ENCODE data around the gene PATJ.
"Not testable (repeated sequence)": the region's sequence is repeated elsewhere in the genome, so short reads cannot be mapped to it uniquely, and the experiment has no call there.

Gene PATJ

GRCh38 chr1:61941794-61942193, 199.5 kb downstream of the PATJ start:
- TF ChIP-seq, protein P1, sequence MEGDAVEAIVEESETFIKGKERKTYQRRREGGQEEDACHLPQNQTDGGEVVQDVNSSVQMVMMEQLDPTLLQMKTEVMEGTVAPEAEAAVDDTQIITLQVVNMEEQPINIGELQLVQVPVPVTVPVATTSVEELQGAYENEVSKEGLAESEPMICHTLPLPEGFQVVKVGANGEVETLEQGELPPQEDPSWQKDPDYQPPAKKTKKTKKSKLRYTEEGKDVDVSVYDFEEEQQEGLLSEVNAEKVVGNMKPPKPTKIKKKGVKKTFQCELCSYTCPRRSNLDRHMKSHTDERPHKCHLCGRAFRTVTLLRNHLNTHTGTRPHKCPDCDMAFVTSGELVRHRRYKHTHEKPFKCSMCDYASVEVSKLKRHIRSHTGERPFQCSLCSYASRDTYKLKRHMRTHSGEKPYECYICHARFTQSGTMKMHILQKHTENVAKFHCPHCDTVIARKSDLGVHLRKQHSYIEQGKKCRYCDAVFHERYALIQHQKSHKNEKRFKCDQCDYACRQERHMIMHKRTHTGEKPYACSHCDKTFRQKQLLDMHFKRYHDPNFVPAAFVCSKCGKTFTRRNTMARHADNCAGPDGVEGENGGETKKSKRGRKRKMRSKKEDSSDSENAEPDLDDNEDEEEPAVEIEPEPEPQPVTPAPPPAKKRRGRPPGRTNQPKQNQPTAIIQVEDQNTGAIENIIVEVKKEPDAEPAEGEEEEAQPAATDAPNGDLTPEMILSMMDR (IDR thresholded peaks at IDR 0.05; ENCODE audit: low read depth, low read length), result no peak
- no peak overlapping the region for H3K4me3 ChIP-seq (ENCODE audit: low read depth, low read length)

GRCh38 chr1:61942856-61943255, 200.6 kb downstream of the PATJ start:
- TF ChIP-seq, protein P1 (IDR thresholded peaks at IDR 0.05; ENCODE audit: low read depth, low read length), result no peak
- H3K4me3 ChIP-seq (ENCODE audit: low read depth, low read length), result no peak overlapping the region

DNA sequence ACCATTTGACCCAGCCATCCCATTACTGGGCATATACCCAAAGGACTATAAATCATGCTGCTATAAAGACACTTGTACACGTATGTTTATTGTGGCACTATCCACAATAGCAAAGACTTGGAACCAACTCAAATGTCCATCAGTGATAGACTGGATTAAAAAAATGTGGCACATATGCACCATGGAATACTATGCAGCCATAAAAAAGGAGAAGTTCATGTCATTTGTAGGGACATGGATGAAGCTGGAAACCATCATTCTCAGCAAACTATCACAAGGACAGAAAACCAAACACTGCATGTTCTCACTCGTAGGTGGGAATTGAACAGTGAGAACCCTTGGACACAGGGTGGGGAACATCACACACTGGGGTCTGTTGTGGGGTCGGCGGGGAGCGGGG, 206.4 kb downstream of the PATJ start:
- H3K4me3 ChIP-seq (ENCODE audit: low read depth, low read length), result not testable (repeated sequence)

- TF ChIP-seq, protein P1 (IDR thresholded peaks at IDR 0.05; ENCODE audit: low read depth, low read length), result no peak
These were observed 208.1 kb downstream of the PATJ start for GRCh38 chr1:61950418-61950817.

DNA sequence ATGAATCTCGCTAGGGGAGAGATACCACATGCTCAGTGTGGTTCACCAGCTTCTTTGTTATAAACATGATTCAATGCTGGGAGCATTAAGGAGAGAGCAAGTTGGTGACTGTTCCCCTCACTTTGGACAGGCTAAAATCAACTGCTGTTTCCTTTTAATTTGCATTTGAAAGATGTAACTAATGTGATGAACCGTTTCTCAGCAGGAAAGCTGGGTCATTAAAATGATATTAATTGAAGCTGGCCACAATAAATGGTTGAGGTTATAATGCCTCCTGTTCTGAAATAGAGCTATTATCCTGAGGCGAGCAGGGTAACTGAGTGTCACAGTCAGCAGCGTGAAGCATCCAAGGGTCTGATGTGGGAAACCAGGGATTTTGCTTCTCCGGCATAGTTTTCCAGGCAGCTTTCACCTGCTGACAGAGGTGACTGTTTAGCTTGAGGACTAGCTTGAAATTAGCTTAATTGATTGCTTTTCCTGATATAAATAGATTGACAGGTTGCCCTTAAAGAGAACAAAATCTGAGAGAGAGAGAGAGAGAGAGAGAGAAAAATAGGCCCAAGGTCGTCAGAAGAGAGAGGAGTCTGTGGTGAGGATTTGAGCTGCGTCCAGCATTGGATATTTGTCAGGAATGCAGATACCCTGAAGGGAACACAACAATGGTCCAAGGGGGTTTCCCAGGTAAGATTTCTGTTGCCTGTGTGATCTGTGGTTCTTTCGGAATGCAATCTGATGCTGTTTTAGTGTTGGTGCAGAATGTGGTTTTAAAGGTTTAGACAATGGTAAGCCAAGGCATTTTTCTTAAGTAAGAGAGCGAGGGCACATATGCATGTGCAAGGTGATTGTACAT, 209.7 kb downstream of the PATJ start:
- H3K4me3 ChIP-seq (ENCODE audit: low read depth, low read length), result no peak overlapping the region
- TF ChIP-seq, protein P1 (IDR thresholded peaks at IDR 0.05; ENCODE audit: low read depth, low read length), result no peak

More at GRCh38 chr1:61950418-61950817, 208.1 kb downstream of the PATJ start:
- H3K4me3 ChIP-seq (ENCODE audit: low read depth, low read length), result no peak overlapping the region

- TF ChIP-seq, protein P1 (IDR thresholded peaks at IDR 0.05; ENCODE audit: low read depth, low read length), result no peak
- no peak overlapping the region for H3K4me3 ChIP-seq (ENCODE audit: low read depth, low read length)
These were observed 210.4 kb downstream of the PATJ start for GRCh38 chr1:61952675-61953074.

- no peak overlapping the region for H3K4me3 ChIP-seq (ENCODE audit: low read depth, low read length)
- TF ChIP-seq, protein P1 (IDR thresholded peaks at IDR 0.05; ENCODE audit: low read depth, low read length), result no peak
These were observed 211.0 kb downstream of the PATJ start for GRCh38 chr1:61953076-61953789.
